GM23338 (cell line): ENCODE data around the gene IGSF8. TPM values are rescaled to one million over a fixed set of nuclear protein-coding genes. Genes with fewer than 3 reads are reported as not detected.

Experiments used
- ATAC-seq: fragments of 200-7000 bp; cut with Tn5 transposase; 3 replicates; pipeline ENCODE4 v1.9.1; 2020
- DNase-seq: peaks from one replicate; pipeline ENCODE4 v3.0.0-alpha.2; 2015; ENCODE audit warnings: low spot score
- H2AFZ ChIP-seq: fragments of 200-600 bp; sonication (generic); 2 replicates; pipeline ENCODE4 v1.8.0; 2016; ENCODE audit warnings: antibody characterized with exemption, mild to moderate bottlenecking, moderate library complexity
- H3F3A ChIP-seq: fragments of 200-600 bp; sonication (generic); replicated peaks from 2 replicates; pipeline ENCODE4 v1.8.0; 2017; ENCODE audit warnings: antibody characterized with exemption, mixed run types, low read depth
- H3K27ac ChIP-seq: fragments of 200-600 bp; sonication (generic); 2 replicates; pipeline ENCODE4 v1.6.1; 2016; ENCODE audit warnings: low read depth
- H3K27me3 ChIP-seq: fragments of 200-600 bp; sonication (generic); 2 replicates; pipeline ENCODE4 v1.8.0; 2016; ENCODE audit warnings: mild to moderate bottlenecking, mixed run types, moderate library complexity; ENCODE audit not compliant: insufficient read depth
- H3K36me3 ChIP-seq: fragments of 200-600 bp; sonication (generic); 2 replicates; pipeline ENCODE4 v1.8.0; 2016; ENCODE audit warnings: mild to moderate bottlenecking; ENCODE audit not compliant: insufficient read depth
- H3K4me1 ChIP-seq: fragments of 200-600 bp; sonication (generic); 2 replicates; pipeline ENCODE4 v1.8.0; 2016; ENCODE audit warnings: mild to moderate bottlenecking, moderate library complexity; ENCODE audit not compliant: insufficient read depth
- H3K4me2 ChIP-seq: fragments of 200-600 bp; sonication (generic); 2 replicates; pipeline ENCODE4 v1.7.1; 2017; ENCODE audit warnings: mixed run types
- H3K4me3 ChIP-seq: fragments of 200-600 bp; sonication (generic); 2 replicates; pipeline ENCODE4 v1.6.1; 2016; ENCODE audit warnings: mixed run types
- H3K79me2 ChIP-seq: fragments of 200-600 bp; sonication (generic); replicated peaks from 2 replicates; pipeline ENCODE4 v1.8.0; 2017; ENCODE audit warnings: mild to moderate bottlenecking; ENCODE audit not compliant: insufficient read depth
- H3K9me2 ChIP-seq: fragments of 200-600 bp; sonication (generic); 2 replicates; pipeline ENCODE4 v1.8.0; 2017; ENCODE audit not compliant: insufficient read depth
- H4K20me1 ChIP-seq: fragments of 200-600 bp; sonication (generic); replicated peaks from 2 replicates; pipeline ENCODE4 v1.8.0; 2017; ENCODE audit warnings: mild to moderate bottlenecking; ENCODE audit not compliant: insufficient read depth
- H3K27ac Mint-ChIP-seq: 2 replicates; pipeline ENCODE4 v1.8.0; 2020; ENCODE audit warnings: inconsistent platforms, mild to moderate bottlenecking, moderate library complexity, mixed read lengths
- H3K27me3 Mint-ChIP-seq: 3 replicates; pipeline ENCODE4 v1.8.0; 2022; ENCODE audit warnings: low read depth, mild to moderate bottlenecking, moderate library complexity, mixed read lengths, inconsistent platforms; ENCODE audit not compliant: insufficient read depth, poor library complexity
- H3K36me3 Mint-ChIP-seq: 3 replicates; pipeline ENCODE4 v1.8.0; 2021; ENCODE audit warnings: low read depth, mild to moderate bottlenecking, inconsistent platforms, moderate library complexity, mixed read lengths
- H3K4me1 Mint-ChIP-seq: 3 replicates; pipeline ENCODE4 v1.8.0; 2020; ENCODE audit warnings: mild to moderate bottlenecking, inconsistent platforms, mixed read lengths
- H3K4me3 Mint-ChIP-seq: 3 replicates; pipeline ENCODE4 v1.8.0; 2021; ENCODE audit warnings: moderate library complexity, mild to moderate bottlenecking, inconsistent platforms, mixed read lengths
- H3K9me3 Mint-ChIP-seq: 3 replicates; pipeline ENCODE4 v1.8.0; 2020; ENCODE audit warnings: moderate library complexity, mild to moderate bottlenecking, inconsistent platforms, mixed read lengths
- CREB1 ChIP-seq: fragments of 250-450 bp; sonication (Bioruptor Pico); IDR thresholded peaks from 2 replicates; pipeline ENCODE4 v1.5.0; 2020; ENCODE audit warnings: low read depth, mild to moderate bottlenecking, moderate library complexity
- EZH2 ChIP-seq: fragments of 200-600 bp; sonication (generic); IDR thresholded peaks from one replicate; pipeline ENCODE4 v1.8.0; 2017; ENCODE audit warnings: antibody characterized with exemption, mild to moderate bottlenecking, low read depth; ENCODE audit not compliant: unreplicated experiment
- JUNB ChIP-seq: IDR thresholded peaks from one replicate; pipeline ENCODE4 v1.6.1; 2016; ENCODE audit warnings: antibody characterized with exemption; ENCODE audit not compliant: unreplicated experiment
- POLR2AphosphoS5 ChIP-seq: IDR thresholded peaks from 2 replicates; pipeline ENCODE4 v1.6.1; 2016; ENCODE audit warnings: antibody characterized with exemption, low read depth
- ZNF462 ChIP-seq: fragments of 250-450 bp; sonication (Bioruptor Pico); IDR thresholded peaks from 2 replicates; pipeline ENCODE4 v1.5.0; 2020; ENCODE audit warnings: mild to moderate bottlenecking, moderate library complexity
- polyA plus RNA-seq: library from polyadenylated mRNA; unstranded; fragments of >200 nt; fragmentation: Nextera tagmentation; extraction: Ambion mirVana; gene quantifications from 2 replicates; pipeline ENCODE4 v1.2.1, GENCODE V29; 2016
- total RNA-seq: library from RNA; depleted of rRNA; stranded (reverse); fragments of >200 nt; shearing (Covaris generic); gene quantifications from 2 replicates; pipeline ENCODE4 v1.2.3, GENCODE V29; 2014

IGSF8 gene
- total and polyA plus RNA-seq, 2 experiments from 2014 or later = 38.4 to 120 TPM

DNA sequence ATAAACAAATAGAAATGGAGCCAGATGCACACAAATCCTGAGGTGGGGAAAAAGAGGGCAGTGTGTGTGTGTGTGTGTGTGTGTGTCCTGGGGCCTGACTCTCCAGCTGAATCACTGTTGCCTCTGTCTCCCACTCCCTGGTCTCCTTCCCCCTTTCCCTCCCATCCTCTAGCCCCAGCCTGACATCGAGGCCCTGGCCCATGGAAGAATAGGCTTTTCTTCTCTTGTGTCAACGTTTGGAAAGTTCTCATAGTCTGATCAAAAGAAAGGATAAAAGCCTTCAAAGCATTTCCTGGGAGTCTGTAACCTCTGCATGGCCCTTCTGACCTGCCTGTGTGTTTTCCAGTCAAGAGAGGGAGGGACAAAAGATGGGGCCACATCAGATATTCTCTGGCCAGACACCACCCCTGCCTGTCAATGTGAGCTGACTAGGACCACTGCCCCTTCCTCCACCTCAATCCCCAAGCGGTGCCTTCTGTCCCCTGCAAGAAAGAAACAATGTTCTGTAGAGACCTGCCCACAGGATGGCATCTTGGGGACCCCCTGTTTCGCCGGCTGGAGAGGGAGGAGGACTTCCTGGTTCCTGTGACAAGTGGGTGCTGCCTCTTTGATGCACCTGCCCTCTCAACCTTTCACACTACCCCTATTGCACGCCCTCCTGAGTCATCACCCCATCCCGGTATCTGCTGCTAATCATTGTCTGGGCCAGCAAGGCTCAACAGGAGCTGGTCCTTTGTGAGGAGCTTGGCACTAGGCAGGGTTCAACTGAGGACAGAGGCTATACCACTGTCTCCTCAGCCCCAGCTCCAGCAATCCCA, 44.7 kb downstream of the IGSF8 start:
- TF ChIP-seq CREB1 (no peak), EZH2 (no peak), POLR2AphosphoS5 (no peak), ZNF462 (CRISPR knock-in tag) (no peak)
- Histone ChIP-seq H3K9me2 (no peaks in the 10 kb centered on the region; the same call in none of the 2 replicates), H3K4me3 (no peak overlapping the region), H3K4me2 (no peak overlapping the region), H3K36me3 (no peaks in the 10 kb centered on the region), H3K27me3 (no peaks in the 10 kb centered on the region), H3K27ac (no peak overlapping the region), H3K4me1 (peaks cover 6% of the 10 kb centered on the region), H2AFZ (no peak overlapping the region), H3F3A (no peaks in the 10 kb centered on the region), H4K20me1 (no peaks in the 10 kb centered on the region), H3K79me2 (no peaks in the 10 kb centered on the region)
- DNase-seq (no peak), ATAC-seq (no peak)
- peaks cover 6% of the 10 kb centered on the region for H3K4me1 Mint-ChIP-seq
- H3K27me3 Mint-ChIP-seq = peaks cover 9% of the 10 kb centered on the region
- H3K27ac Mint-ChIP-seq = no peak overlapping the region
- H3K36me3 Mint-ChIP-seq = no peaks in the 10 kb centered on the region
- no peaks in the 10 kb centered on the region for H3K9me3 Mint-ChIP-seq
- H3K4me3 Mint-ChIP-seq = no peak overlapping the region

DNA sequence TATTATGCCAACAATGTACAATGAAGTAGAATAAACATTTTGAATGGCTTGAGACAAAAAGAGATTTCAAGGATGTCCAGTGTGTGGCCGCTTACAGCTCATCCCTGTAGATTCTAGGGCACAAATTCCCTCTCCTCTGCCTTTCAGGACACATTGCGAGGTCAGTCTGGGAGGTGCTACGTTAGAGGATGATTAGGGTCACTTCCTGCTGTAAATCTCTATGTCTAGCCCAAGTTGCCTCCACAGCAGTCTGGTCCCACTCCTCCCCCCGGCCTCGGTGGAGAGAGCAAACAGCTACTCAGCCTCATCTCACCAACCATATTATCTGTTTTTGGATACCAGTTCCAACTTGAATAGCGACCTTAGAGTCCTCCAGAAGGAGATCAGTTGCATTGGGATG, 45.5 kb downstream of the IGSF8 start:
- no peak overlapping the region for H3K27ac ChIP-seq
- H3K27me3 ChIP-seq = no peaks in the 10 kb centered on the region
- H2AFZ ChIP-seq = no peak overlapping the region
- Mint-ChIP-seq H3K36me3 (no peaks in the 10 kb centered on the region), H3K4me3 (no peak overlapping the region), H3K4me1 (peaks cover 15% of the 10 kb centered on the region), H3K27me3 (peaks cover 9% of the 10 kb centered on the region), H3K27ac (no peak overlapping the region), H3K9me3 (no peaks in the 10 kb centered on the region)
- H3F3A ChIP-seq = no peaks in the 10 kb centered on the region
- no peaks in the 10 kb centered on the region for H4K20me1 ChIP-seq
- H3K36me3 ChIP-seq = no peaks in the 10 kb centered on the region
- H3K79me2 ChIP-seq = no peaks in the 10 kb centered on the region
- ATAC-seq (no peak), DNase-seq (no peak)
- H3K4me2 ChIP-seq = no peak overlapping the region
- peaks cover 14% of the 10 kb centered on the region for H3K4me1 ChIP-seq
- no peak overlapping the region for H3K4me3 ChIP-seq
- H3K9me2 ChIP-seq = no peaks in the 10 kb centered on the region; the same call in none of the 2 replicates
- no peak for TF ChIP-seq JUNB
- TF ChIP-seq ZNF462 (CRISPR knock-in tag) = no peak
